Body of pancreas (tissue), 4 donors: Measurements from ENCODE around the gene PTPRN2.

ENCODE experiments used
- POLR2A ChIP-seq, 3 donors: fragments of 450-650 bp; IDR thresholded peaks; one replicate each; pipeline ENCODE4 v1.6.1; 2016; ENCODE audit warnings: antibody characterized with exemption in 3 of 3, mild to moderate bottlenecking in 2 of 3
- TF ChIP-seq, protein P1 (sequence below), 7 experiments: fragments of 450-650 bp in 4 of 7; fragments of 200-600 bp in 3 of 7; sonication (generic) in 3 of 7; IDR thresholded peaks; one replicate each; pipeline ENCODE4 v1.5.1; 2016 to 2019; ENCODE audit warnings: antibody characterized with exemption in 7 of 7

DNA sequence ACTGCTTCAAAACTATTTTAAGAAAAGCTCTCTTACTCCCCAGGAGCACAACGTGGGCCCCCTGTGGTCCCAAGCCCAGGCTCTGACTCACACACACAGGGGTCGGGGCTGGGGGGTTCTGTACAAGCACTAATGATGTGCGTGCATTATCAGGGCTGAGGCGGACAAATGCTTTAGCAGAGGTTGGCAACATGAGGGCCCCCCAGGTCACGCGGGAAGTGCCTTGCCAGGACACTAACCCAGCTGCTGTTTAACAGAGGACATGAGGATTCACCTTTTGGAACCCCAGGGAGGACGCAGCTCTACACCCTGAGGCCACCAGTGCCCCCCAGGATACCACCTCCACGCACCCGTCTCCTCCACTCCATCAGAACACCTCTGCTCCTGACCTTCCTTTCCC, 908.0 kb downstream of the PTPRN2 start:
- no peak for TF ChIP-seq POLR2A (IDR thresholded peaks at IDR 0.05)
- TF ChIP-seq, protein P1, sequence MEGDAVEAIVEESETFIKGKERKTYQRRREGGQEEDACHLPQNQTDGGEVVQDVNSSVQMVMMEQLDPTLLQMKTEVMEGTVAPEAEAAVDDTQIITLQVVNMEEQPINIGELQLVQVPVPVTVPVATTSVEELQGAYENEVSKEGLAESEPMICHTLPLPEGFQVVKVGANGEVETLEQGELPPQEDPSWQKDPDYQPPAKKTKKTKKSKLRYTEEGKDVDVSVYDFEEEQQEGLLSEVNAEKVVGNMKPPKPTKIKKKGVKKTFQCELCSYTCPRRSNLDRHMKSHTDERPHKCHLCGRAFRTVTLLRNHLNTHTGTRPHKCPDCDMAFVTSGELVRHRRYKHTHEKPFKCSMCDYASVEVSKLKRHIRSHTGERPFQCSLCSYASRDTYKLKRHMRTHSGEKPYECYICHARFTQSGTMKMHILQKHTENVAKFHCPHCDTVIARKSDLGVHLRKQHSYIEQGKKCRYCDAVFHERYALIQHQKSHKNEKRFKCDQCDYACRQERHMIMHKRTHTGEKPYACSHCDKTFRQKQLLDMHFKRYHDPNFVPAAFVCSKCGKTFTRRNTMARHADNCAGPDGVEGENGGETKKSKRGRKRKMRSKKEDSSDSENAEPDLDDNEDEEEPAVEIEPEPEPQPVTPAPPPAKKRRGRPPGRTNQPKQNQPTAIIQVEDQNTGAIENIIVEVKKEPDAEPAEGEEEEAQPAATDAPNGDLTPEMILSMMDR (IDR thresholded peaks at IDR 0.05) = no peak
